Left ventricle myocardium superior (tissue), 1 donor: Measurements from ENCODE around the gene CFAP68. TPM values are rescaled to one million over a fixed set of nuclear protein-coding genes. Genes with fewer than 3 reads are reported as not detected.
"Not testable (repeated sequence)": the region's sequence is repeated elsewhere in the genome, so short reads cannot be mapped to it uniquely, and the experiment has no call there.

Source experiments
- ATAC-seq: fragments of 200-7000 bp; cut with Tn5 transposase; one replicate; pipeline ENCODE4 v1.9.1; 2020; ENCODE audit warnings: mild to moderate bottlenecking, moderate library complexity
- DNase-seq: peaks from one replicate; pipeline ENCODE4 v3.0.0-alpha.2; 2020
- intact Hi-C: fragments of 100-400 bp; cut with micrococcal nuclease; formaldehyde crosslinking; loops from one replicate; pipeline ENCODE4 v1.11.0; 2022
- total RNA-seq: library from RNA; stranded (reverse); fragmentation: NEBNext Ultra II Directional; extraction: Animal tissue kit (Norgen Biotek cat#: 25700); gene quantifications from one replicate; pipeline ENCODE4 v1.2.1, GENCODE V29; 2021
- donor health status: DM: no; HTN: yes; CAD: no; lungs with severe emphysema.

CFAP68 gene
- total RNA-seq, 1 donor from 2014 or later = 26.1 TPM

DNA sequence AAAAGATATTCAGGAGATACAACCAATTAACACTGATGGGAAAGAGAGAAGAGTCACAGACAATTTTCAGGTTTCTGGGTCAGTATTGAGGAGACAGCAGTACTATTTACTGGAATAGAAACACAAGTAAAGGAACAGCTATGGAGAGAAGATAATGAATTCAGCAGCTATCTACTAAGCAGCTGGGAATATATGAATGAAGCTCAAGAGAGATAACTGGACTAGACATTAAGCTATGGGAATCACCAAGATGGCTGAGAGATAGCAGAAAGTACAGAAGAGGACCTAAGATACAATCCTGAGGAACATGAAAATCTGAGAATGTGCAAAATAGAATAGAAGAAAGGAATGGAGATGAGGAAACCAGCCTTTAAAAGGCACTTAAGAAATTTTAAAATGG, 23.8 kb upstream of the CFAP68 start:
- no peak for ATAC-seq
- intact Hi-C loops = no loop called here
- no peak for DNase-seq

DNA sequence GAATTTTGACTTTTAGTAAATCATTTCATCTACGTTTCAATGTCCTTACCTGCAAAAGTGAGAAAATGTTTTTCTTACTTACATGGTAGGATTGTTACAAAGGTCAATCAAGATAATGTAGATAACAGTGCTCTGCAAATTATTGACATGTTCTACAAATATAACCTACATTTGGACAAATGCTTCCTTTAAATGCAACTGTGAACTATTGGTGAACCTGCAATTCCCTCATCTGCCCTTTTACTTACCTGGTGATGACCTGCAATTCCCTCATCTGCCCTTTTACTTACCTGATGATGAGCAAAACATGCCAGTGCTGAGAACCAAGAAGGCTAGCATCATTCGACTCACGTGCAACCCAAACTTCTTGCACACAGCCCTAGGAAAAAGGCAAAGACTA, 19.1 kb upstream of the CFAP68 start:
- no peak for DNase-seq
- ATAC-seq = no peak
- intact Hi-C loops = no loop called here

DNA sequence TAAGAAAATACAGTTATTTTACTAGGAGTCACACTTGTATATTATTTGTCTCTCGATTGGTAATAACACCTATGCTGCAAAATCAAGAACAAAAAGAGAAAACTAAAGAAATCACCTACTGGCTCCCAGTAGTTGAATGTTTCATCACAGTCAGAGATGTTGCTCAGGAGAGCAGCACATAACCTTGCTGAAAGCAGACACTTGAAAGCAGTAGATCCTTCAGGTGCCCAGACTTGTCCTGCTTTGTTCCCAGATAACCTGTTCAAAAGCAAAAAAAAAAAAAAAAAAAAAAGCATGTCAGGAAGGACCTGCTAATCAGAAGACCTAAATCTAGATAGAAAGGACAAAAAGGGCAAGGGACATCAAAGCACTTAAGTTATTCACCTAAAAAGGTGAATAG, 9.2 kb upstream of the CFAP68 start:
- intact Hi-C loops = loop anchor here (10.0 kb wide), 2 partner anchors 55 to 115 kb away; no protein-coding TSS in a partner anchor
- no peak for ATAC-seq
- no peak for DNase-seq

DNA sequence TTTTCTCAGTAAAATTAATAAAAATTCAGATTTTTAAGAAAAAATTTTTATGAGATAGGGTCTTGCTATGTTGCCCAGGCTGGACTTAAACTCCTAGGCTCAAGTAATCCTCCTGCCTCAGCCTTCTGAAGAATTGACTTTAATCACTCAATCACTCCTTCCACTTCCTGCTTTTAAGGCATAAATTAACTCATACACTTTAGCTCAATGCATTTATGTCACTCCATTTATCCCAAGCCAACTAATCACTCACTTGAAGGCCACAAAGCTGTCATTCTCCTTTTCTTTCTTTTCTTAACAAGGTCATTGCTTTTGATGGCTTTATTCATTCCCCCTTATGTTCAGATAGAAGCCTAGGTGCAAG, 8.8 kb upstream of the CFAP68 start:
- no peak for ATAC-seq
- no peak for DNase-seq
- intact Hi-C loops = loop anchor here (10.0 kb wide), 2 partner anchors 54 to 114 kb away; no protein-coding TSS in a partner anchor

DNA sequence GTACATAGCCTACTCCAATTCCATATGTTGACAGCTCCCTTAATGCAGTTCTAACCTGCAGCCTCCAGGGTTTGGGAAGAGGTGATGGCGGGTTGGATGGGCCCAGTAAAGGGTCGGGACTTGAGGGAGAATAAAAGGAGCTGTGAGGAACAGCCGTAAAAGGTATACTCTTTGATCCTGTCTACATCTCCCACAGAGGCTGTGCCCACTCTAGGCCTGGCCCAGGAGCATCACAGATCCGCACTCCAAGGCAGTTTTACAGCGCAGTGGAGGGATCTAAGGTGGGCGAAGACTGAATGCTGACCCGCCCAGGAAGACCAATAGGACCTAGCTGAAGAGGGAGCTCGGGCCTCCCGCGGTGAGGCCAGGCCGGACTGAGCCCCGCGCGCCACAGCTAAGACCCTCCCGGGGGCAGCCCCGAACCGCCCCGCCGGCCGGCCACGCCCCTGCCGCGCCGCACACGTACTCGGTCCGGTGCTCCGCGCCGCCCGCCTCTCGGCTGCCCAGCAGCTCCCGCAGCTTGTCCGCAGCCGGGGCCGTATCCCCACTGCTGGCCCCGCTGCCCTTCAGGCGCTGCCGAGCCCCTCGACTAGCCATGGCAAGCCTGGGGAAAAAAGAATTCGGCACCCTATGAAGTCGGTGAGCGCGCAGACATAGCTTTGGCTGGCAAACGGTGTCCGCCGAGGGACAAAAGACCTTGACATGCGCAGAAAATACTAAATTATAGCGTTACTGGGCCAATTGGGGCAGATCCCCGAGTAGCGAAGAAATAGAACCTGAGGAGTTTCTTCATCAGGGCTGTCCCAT, 8.3 kb upstream of the CFAP68 start, which contains the start of gene ALG9:
Gene ALG9 (minus strand): TSS at position 696 of the 807 bp plus-strand sequence. CDS start 99 bp downstream, at position 597.
- peak; percentile 94 for ATAC-seq
- DNase-seq = peak; percentile 88
- intact Hi-C loops = loop anchor here (10.0 kb wide), 2 partner anchors 54 to 114 kb away; no protein-coding TSS in a partner anchor

DNA sequence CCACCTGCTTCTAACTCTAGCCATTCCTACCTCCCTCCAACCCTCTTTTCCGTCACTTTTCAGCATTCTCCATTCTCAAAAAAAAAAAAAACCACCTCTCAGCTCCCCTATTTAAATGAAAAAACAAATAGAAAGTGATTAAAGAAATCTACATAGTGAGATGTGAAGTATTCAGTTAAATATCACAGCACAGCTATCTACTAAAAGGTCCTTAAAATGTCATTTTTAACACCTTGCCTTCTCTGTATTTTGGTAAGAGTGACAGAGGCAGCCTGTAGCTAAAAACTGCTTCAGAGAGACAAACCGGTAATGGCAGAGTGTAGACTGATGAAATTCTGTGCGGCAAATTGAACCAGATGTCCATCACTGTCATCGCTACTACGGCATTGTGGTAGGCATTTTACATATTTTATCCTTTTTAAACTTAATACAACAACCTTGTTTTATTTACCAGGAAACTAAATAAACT, 7.6 kb upstream of the CFAP68 start:
- intact Hi-C loops = loop anchor here (10.0 kb wide), 2 partner anchors 53 to 113 kb away; no protein-coding TSS in a partner anchor

DNA sequence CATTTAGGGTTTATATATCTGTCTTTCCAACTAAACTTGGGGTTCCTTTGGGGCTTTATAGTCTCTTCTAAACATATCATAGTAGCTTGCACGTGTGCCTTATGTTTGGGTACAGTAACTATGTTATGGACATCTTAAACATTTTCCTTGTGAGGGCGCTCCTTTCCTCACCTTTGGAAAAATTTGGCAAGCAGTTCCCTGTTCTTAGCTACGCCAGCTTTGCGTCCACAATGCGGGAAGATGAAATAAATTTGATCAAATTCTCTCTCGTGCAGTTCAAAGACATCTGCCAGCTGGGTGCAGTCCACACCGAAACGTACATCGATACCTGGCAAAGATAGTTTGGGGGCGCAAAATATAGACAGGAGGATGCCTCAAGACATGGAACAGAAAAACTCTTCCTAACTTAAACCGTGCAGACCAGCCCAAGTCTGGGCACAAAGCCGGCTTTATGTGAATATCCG, 924 bp upstream of the CFAP68 start:
- intact Hi-C loops = loop anchor here (10.0 kb wide), 2 partner anchors 46 to 106 kb away; no protein-coding TSS in a partner anchor
- DNase-seq (no peak), ATAC-seq (no peak)

More for the DNA sequence above, 7.6 kb upstream of the CFAP68 start:
- no peak for DNase-seq
- ATAC-seq = peak; percentile 30

DNA sequence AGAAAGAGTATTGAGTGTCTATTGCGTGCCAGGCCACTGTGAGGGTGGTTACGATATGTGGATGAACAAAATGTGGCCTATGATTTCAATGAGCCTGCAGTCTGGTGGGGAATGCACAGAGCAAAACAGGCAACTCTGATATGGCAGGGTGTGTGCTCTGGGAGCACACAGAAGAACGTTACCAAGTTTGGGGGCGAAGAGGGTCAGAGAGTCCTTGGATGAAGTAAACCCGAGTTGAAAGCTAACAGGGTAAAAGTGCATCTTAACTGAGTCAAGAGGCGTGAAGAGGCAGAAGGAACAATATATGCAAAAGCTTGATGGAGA, 258 bp downstream of the CFAP68 start:
- DNase-seq (no peak), ATAC-seq (peak; percentile 10)
- intact Hi-C loops = loop anchor here (10.0 kb wide), 2 partner anchors 45 to 105 kb away; no protein-coding TSS in a partner anchor

DNA sequence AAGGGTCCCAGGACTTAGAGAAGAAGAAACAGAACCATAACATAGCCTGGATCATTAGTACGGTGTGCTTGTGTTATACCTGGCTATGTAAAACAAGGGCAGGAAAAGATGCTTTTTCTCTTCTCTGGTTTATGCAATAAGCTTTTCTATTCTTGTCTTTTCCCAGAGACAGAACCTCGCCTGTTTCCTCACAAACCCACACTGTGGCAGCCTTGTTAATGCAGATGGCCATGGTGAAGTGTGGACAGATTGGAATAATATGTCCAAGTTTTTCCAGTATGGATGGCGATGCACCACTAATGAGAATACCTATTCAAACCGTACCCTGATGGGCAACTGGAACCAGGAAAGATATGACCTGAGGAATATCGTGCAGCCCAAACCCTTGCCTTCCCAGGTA, 2.9 kb downstream of the CFAP68 start:
- intact Hi-C loops = no loop called here
- ATAC-seq (no peak), DNase-seq (no peak)

DNA sequence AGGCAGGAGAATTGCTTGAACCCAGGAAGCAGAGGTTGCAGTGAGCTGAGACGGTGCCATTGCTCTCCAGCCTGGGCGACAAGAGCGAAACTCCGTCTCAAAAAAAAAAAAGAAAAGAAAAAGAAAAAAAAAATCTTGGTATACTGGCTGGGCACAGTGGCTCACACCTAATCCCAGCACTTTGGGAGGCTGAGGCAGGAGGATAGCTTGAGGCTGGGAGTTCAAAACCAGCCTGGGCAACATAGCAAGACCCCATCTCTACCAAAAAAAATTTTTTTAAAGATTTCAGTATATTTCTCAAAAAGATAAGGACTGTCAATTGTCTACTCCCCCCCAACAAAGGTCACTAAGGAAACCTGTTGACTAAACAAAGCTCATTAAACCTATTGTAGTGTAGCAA, 5.7 kb downstream of the CFAP68 start:
- DNase-seq, ATAC-seq, intact Hi-C loops: not testable (repeated sequence)

DNA sequence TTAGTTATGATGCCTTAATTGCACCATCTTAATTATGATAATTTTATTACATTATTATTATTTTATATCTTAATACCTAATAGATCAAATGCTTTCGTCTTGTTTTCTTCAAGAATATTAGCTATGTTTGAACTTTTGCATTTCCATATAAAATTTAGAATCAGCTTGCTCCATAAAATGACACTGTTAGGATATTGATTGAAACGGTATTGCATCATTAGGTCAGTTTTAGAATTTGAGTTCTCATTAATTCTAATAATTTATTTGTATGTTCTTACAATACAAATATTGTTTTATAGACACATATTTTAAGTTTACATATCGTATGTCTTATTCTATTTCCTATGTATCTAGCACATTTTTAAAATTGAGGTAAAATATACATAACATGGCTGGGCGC, 6.7 kb downstream of the CFAP68 start:
- intact Hi-C loops = no loop called here
- no peak for ATAC-seq

DNA sequence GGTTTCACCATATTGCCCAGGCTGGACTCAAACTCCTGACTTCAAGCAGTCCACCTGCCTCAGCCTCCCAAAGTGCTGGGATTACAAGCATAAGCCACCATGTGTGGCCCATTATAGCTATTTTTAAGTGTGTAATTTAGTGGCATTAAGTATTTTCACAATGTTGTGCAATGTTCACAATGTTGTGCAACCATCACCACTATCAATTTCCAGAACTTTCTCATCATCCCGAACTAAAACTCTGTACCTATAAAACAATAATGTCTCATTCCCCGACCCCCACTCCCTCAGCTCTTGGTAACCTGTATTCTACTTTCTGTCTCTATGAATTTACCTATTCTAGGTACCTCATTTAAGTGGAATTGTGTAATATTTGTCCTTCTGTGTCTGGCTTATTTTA, 7.5 kb downstream of the CFAP68 start:
- intact Hi-C loops = no loop called here
- DNase-seq (no peak), ATAC-seq (no peak)

More for the DNA sequence above, 6.7 kb downstream of the CFAP68 start:
- no peak for DNase-seq

DNA sequence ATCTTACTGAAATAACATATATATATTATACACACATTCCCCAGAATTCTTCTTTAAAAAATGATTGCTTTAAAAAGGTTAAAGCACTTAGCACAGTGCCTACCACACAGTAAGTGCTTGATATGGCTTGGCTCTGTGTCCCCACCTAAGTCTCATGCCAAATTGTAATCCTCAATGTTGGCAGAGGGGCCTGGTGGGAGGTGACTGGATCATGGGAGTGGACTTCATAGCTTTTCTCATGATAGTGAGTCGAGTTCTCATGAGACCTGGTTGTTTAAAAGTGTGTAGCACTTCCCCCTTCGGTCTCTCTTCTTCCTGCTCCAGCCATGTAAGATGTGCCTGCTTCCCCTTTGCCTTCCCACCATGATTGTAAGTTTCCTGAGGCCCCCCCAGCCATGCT, 26.1 kb downstream of the CFAP68 start:
- intact Hi-C loops = no loop called here
- DNase-seq = peak; percentile 46
- peak; percentile 69 for ATAC-seq

DNA sequence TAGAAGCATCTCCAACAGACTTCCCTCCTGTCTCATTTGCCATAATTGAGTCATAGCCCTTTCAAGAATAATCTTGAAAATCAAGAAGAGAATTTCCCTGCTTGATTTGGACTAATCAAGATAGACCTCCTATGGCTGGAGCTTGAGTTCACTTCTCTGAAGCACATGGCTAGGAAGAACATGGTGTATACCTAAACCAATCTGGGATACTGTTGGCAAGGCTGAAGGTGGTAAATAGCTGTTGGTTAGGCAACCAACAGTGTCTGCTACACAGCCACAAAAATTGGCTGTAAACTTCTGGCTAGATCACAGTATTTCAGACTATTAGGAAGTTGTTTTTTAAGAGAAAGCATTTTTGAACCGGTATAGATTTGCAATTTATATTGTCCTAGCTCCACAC, 27.3 kb downstream of the CFAP68 start:
- DNase-seq (no peak), ATAC-seq (peak; percentile 17)
- intact Hi-C loops = no loop called here

DNA sequence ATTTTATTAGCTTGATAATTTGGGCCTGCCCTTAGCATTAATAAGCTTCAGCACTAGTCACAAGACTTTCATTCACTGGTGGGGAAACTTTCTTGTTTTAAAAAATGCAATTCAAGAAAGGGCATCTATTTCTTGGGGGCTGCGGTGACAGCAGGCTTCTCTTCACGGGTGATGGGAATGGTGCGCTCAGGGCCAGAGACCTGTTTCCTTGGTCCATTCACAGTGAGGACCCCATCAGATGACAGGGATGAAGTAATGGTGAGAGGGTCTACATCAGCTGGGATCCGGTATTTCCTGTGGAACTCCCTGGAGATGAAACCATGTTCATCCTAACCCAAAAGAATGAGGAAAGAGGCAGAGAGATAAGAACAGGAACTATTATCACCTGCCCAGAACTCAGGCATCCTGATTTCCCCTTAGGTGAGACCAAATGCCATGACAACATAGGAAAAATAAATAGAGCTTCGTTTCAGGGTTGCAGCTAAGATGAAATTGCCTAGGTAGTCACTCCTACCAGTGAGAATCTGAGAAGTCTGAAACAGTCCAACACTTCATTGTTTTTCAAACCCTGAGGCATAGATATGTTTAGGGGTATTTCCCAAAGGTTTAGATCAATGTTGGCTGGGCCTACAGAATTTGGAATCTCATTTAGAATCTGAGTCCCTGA, 29.4 kb downstream of the CFAP68 start:
- DNase-seq = no peak
- ATAC-seq = no peak
- intact Hi-C loops = no loop called here

DNA sequence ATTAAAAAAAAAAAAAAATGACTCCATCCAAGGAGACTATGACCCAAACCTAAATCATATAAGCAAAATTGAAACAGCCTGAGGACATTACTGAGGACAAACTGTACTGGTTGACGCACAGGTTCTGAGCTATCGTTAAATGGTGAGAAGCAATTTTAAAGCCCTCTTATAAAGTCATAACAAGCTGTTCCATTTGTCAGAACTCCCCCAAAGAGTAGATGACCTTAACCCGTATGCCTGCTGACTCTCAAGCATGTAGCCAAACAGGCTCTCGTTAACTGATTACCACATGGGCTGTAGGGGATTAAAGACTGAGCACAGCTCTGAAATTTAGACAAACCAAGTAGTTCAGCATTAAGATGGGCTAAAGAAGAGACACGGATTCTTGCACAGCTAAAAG, 30.0 kb downstream of the CFAP68 start:
- ATAC-seq (no peak), DNase-seq (no peak)
- intact Hi-C loops = no loop called here

DNA sequence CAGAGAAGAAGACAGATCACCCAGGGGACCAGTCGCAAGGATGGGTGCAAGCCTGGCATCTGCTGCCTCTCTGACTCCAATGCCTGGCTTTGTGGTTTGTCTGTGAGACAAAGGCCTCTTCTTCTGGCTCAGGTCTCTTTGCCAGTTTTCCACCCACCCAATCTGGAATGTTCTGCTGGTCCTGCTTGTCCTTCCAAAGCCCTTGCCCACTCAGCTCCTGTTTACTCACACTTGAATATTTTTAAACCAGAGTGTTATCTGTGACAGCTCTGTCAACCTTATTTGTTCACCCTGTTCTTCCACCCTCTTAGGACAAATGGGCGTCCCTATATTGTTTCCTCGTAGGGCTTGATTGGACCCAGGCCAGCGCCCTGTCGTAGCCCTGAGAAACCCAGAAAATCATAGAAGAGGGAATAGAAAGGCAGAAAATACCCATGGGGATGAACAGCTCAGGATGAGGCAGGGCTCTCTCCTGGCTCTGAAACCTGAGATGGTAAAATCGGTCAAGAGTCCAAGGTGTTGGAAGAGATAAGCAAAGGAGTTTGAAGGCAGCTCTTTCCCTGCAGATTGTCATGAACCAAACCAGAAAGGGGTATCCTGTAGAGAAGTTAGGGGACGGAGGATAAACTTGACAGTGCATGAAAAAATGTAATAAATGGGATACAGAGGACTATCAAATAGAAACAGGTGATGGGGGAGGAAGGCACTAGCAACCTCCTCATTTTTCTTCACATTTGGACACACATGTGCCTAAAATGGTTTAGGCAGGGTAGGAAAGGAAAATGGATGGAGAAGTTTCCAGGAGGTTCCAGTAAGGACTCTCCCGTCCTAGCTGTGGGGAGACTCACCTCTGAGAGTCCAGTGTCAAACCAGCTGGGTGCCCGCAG, 31.6 kb downstream of the CFAP68 start:
- intact Hi-C loops = no loop called here
- ATAC-seq = peak; percentile 21
- peak; percentile 58 for DNase-seq

DNA sequence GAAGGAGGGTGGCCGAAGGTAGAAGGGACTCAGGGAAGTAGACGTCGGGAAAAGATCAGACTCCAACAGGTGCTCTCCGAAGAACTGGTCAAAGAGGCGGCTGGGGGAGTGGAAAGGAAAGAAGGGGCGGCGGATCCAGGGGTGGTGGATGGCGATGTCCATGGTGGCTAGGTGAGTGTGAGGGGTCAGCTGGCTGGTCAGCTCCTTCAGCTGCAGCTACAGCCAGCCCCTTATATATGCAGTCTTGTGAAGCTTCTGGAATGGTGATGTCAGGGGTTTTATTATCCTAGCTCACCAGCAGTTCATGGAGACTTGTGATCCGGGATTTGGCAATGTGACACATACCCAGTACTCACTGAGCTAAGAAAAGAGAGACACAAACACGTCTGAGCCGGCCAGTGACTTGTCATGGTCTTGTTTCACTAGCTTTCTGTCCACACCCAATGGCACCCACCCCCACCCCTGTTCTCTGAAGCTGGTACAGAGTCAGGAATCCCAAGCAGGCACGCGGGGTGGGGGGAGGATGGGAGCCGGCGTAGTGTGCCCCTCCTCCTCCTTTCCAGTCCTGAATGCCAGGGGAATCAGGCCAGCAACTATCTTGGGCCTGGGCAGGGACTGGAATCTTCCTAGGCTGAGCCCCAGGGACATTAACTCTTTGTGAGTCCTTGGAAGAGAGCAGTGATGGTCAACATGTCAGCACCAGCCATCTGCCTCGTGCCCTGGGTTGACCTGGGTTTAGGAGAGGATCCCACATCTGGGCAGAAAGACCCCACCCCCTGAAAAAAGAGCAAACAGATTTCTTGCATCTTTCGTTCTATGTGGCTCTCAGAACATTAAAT, 32.4 kb downstream of the CFAP68 start, which contains the start of gene CRYAB:
Gene CRYAB (minus strand): TSS at position 208 of the 839 bp plus-strand sequence. CDS start 46 bp downstream, at position 162.
- peak; percentile 77 for ATAC-seq
- DNase-seq = peak; percentile 91
- intact Hi-C loops = no loop called here
